ENCODE measurements around the gene PAEP.
"Not testable (repeated sequence)": the region's sequence is repeated elsewhere in the genome, so short reads cannot be mapped to it uniquely, and the experiment has no call there.

GRCh38 chr9:135546792-135547617 is 14.6 kb upstream of the PAEP start:
- TF ChIP-seq, protein P1, sequence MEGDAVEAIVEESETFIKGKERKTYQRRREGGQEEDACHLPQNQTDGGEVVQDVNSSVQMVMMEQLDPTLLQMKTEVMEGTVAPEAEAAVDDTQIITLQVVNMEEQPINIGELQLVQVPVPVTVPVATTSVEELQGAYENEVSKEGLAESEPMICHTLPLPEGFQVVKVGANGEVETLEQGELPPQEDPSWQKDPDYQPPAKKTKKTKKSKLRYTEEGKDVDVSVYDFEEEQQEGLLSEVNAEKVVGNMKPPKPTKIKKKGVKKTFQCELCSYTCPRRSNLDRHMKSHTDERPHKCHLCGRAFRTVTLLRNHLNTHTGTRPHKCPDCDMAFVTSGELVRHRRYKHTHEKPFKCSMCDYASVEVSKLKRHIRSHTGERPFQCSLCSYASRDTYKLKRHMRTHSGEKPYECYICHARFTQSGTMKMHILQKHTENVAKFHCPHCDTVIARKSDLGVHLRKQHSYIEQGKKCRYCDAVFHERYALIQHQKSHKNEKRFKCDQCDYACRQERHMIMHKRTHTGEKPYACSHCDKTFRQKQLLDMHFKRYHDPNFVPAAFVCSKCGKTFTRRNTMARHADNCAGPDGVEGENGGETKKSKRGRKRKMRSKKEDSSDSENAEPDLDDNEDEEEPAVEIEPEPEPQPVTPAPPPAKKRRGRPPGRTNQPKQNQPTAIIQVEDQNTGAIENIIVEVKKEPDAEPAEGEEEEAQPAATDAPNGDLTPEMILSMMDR (IDR thresholded peaks at IDR 0.05; ENCODE audit: insufficient read depth, low read length) = not testable (repeated sequence)
- not testable (repeated sequence) for TF ChIP-seq POLR2AphosphoS5, GABPA (IDR thresholded peaks at IDR 0.05; ENCODE audit: low read depth)

Measured in HL-60 (cell line).